Endothelial cell of umbilical vein (primary cell): ENCODE results near the gene RPS5. TPM values are rescaled to one million over a fixed set of nuclear protein-coding genes. Genes with fewer than 3 reads are reported as not detected.

Source experiments
- BruUV-seq: library from RNA; stranded (reverse); fragments of 400-500 nt; replicated peaks from 2 replicates; lab custom pipeline; 2021; lab: Mats Ljungman, UMichigan
- CTCF ChIA-PET: fragments of 300-600, 350-600 bp; sonication (Branson Sonifier 250); formaldehyde crosslinking; loops from one replicate; lab custom pipeline; 2021; ENCODE audit warnings: antibody characterized with exemption, inconsistent platforms; lab: Charles Lee
- POLR2A ChIA-PET: fragments of 300-600, 350-600 bp; sonication (Branson Sonifier 250); formaldehyde crosslinking; loops from one replicate; lab custom pipeline; 2021; ENCODE audit warnings: antibody characterized with exemption, inconsistent platforms; lab: Charles Lee
- DNase-seq: peaks from one replicate; pipeline ENCODE4 v3.0.0-alpha.2; 2011; ENCODE audit warnings: low read depth, low spot score
- FAIRE-seq: peaks from 2 replicates; lab custom pipeline; 2011; peaks lifted over from hg19 to GRCh38; lab: Jason Lieb, UNC
- H2AFZ ChIP-seq: 2 replicates; pipeline ENCODE4 v1.6.0; 2012; ENCODE audit warnings: low read depth, low read length, control low read depth, inconsistent platforms
- H3K27ac ChIP-seq: 2 replicates; pipeline ENCODE4 v1.5.1; 2011; ENCODE audit warnings: low read depth, mild to moderate bottlenecking, control low read depth, low read length, moderate library complexity; ENCODE audit not compliant: insufficient read depth
- H3K27me3 ChIP-seq, 2 experiments: 2 replicates each; pipeline versions ENCODE4 v1.6.0 to v1.6.1; 2011; ENCODE audit warnings: low read length in 2 of 2, mixed read lengths in 1 of 2; ENCODE audit not compliant: control insufficient read depth in 2 of 2, insufficient read depth in 2 of 2
- H3K36me3 ChIP-seq, 2 experiments: 2 replicates in 1 of 2; 3 replicates in 1 of 2; pipeline ENCODE4 v1.5.1; 2011; ENCODE audit warnings: low read length in 2 of 2, mild to moderate bottlenecking in 1 of 2, moderate library complexity in 1 of 2; ENCODE audit not compliant: control insufficient read depth in 2 of 2, insufficient read depth in 2 of 2; ENCODE audit errors: extremely low read depth in 1 of 2
- H3K4me1 ChIP-seq: 3 replicates; pipeline ENCODE4 v1.5.1; 2011; ENCODE audit warnings: mild to moderate bottlenecking, low read length; ENCODE audit not compliant: control insufficient read depth, insufficient read depth; ENCODE audit errors: extremely low read depth
- H3K4me2 ChIP-seq: 2 replicates; pipeline ENCODE4 v1.6.1; 2011; ENCODE audit warnings: low read length, control low read depth, mixed read lengths; ENCODE audit not compliant: insufficient read depth
- H3K4me3 ChIP-seq, 3 experiments: fragments of 200-600 bp in 1 of 3; sonication (generic), shearing (Covaris generic) in 1 of 3; replicated peaks in 1 of 3; 2 replicates each; pipeline ENCODE4 v1.5.1; 2011 to 2016; ENCODE audit warnings: control low read depth in 3 of 3, low read length in 3 of 3, mild to moderate bottlenecking in 2 of 3, inconsistent platforms in 1 of 3, low read depth in 1 of 3, moderate library complexity in 1 of 3; ENCODE audit not compliant: insufficient read depth in 1 of 3
- H3K79me2 ChIP-seq: 2 replicates; pipeline ENCODE4 v1.6.0; 2012; ENCODE audit warnings: low read length, inconsistent platforms; ENCODE audit not compliant: control insufficient read depth, insufficient read depth
- H3K9ac ChIP-seq: replicated peaks from 2 replicates; pipeline ENCODE3; 2011; ENCODE audit warnings: low read length, control low read depth; ENCODE audit not compliant: insufficient read depth; ENCODE audit errors: extremely low read depth
- H3K9me1 ChIP-seq: replicated peaks from 3 replicates; pipeline ENCODE4 v1.6.0; 2011; ENCODE audit warnings: mild to moderate bottlenecking, low read length; ENCODE audit not compliant: control insufficient read depth, insufficient read depth; ENCODE audit errors: extremely low read depth
- H3K9me3 ChIP-seq: replicated peaks from 2 replicates; pipeline ENCODE4 v1.5.1; 2012; ENCODE audit warnings: low read length, inconsistent platforms; ENCODE audit not compliant: control insufficient read depth, insufficient read depth
- H4K20me1 ChIP-seq: replicated peaks from 2 replicates; pipeline ENCODE3; 2011; ENCODE audit warnings: mild to moderate bottlenecking, low read length; ENCODE audit not compliant: control insufficient read depth, insufficient read depth; ENCODE audit errors: extremely low read depth
- CTCF ChIP-seq, 2 donors: IDR thresholded peaks; 1 replicate in 1 of 2; 2 replicates in 1 of 2; pipeline ENCODE4 v1.5.1; 2011; ENCODE audit warnings: low read length in 2 of 2, mild to moderate bottlenecking in 2 of 2, moderate library complexity in 2 of 2, control low read depth in 1 of 2, inconsistent platforms in 1 of 2, low read depth in 1 of 2; ENCODE audit not compliant: insufficient read depth in 1 of 2; ENCODE audit errors: extremely low read depth in 1 of 2
- EZH2 ChIP-seq: IDR thresholded peaks from 2 replicates; pipeline ENCODE4 v1.6.1; 2012; ENCODE audit warnings: borderline replicate concordance, low read depth, mild to moderate bottlenecking, moderate library complexity, low read length, inconsistent platforms; ENCODE audit not compliant: severe bottlenecking
- FOS ChIP-seq: IDR thresholded peaks from 2 replicates; pipeline ENCODE4 v1.6.1; 2011; ENCODE audit warnings: mild to moderate bottlenecking, low read length, moderate library complexity, borderline replicate concordance; ENCODE audit not compliant: insufficient read depth
- GATA2 ChIP-seq: IDR thresholded peaks from 2 replicates; pipeline ENCODE4 v1.7.0; 2011; ENCODE audit warnings: low read depth, mild to moderate bottlenecking, moderate library complexity, mixed read lengths, low read length; ENCODE audit not compliant: insufficient read length, insufficient read depth
- JUN ChIP-seq: IDR thresholded peaks from 2 replicates; pipeline ENCODE4 v1.6.1; 2011; ENCODE audit warnings: borderline replicate concordance, low read depth; ENCODE audit not compliant: insufficient read length, insufficient read depth
- MAX ChIP-seq: IDR thresholded peaks from 2 replicates; pipeline ENCODE4 v1.6.1; 2011; ENCODE audit not compliant: insufficient read depth, insufficient read length
- MYC ChIP-seq: IDR thresholded peaks from one replicate; pipeline ENCODE4 v1.6.1; 2011; ENCODE audit warnings: mild to moderate bottlenecking, low read depth, low read length
- POLR2A ChIP-seq: IDR thresholded peaks from 2 replicates; pipeline ENCODE4 v1.6.1; 2012; ENCODE audit warnings: low read depth, mild to moderate bottlenecking, control low read depth, low read length
- POLR2AphosphoS5 ChIP-seq: IDR thresholded peaks from 2 replicates; pipeline ENCODE4 v1.6.1; 2012; ENCODE audit warnings: low read depth, mild to moderate bottlenecking, control low read depth, low read length, moderate library complexity; ENCODE audit not compliant: insufficient read depth
- dilution Hi-C: fragments of 300-500 bp; cut with MboI; formaldehyde crosslinking; loops from one replicate; pipeline ENCODE4 v1.15.0; 2019; ENCODE audit warnings: low sequenced_read_pairs; ENCODE audit not compliant: extremely low pct_ligation_motif_present
- intact Hi-C: fragments of 100-400 bp; cut with micrococcal nuclease; formaldehyde crosslinking; loops from one replicate; pipeline ENCODE4 v1.10.0; 2022
- polyA plus RNA-seq, 4 experiments: library from polyadenylated mRNA; depleted of rRNA in 3 of 4; stranded (reverse) in 3 of 4; unstranded in 1 of 4; fragments of >200 nt; gene quantifications; 2 replicates each; pipeline versions ENCODE4 v1.2.1 to v1.2.3, GENCODE V29; 2011 to 2012; ENCODE audit warnings: missing spikeins in 1 of 4
- total RNA-seq: library from RNA; stranded (reverse); gene quantifications from 2 replicates; pipeline ENCODE4 v1.2.3, GENCODE V29; 2021

RPS5 gene
- total and polyA plus RNA-seq, 2 donors (not counting 3 experiments of a cell fraction or from before 2014, with no cell fraction given), result 993 to 3,430 TPM

GRCh38 chr19:58396691-58397532, 9.8 kb downstream of the RPS5 start:
- no peaks in the 10 kb centered on the region for H3K9me1 ChIP-seq
- H3K4me1 ChIP-seq, result peaks cover 8% of the 10 kb centered on the region
- H3K27ac ChIP-seq, result no peak overlapping the region
- intact Hi-C loops (no loop called here), dilution Hi-C loops (no loop called here)
- POLR2A ChIA-PET, result no interaction called here
- BruUV-seq, result no TSS peak
- no peak overlapping the region for H3K4me2 ChIP-seq
- no peak overlapping the region for H3K4me3 ChIP-seq
- no peaks in the 10 kb centered on the region for H4K20me1 ChIP-seq
- no peaks in the 10 kb centered on the region for H3K9me3 ChIP-seq
- no peak overlapping the region for H2AFZ ChIP-seq
- H3K27me3 ChIP-seq, result no peaks in the 10 kb centered on the region
- CTCF ChIA-PET, result no interaction called here
- peaks cover 3% of the 10 kb centered on the region for H3K79me2 ChIP-seq
- TF ChIP-seq FOS (no peak), EZH2 (no peak), MAX (no peak), POLR2A (no peak), MYC (no peak), CTCF (IDR thresholded peaks at IDR 0.05; ENCODE audit: extremely low read depth in 1 of 2, insufficient read depth in 1 of 2, low read depth in 1 of 2, low read length in 2 of 2) (no peak), GATA2 (no peak), JUN (no peak), POLR2AphosphoS5 (no peak)
- FAIRE-seq (no peak), DNase-seq (no peak)
- H3K36me3 ChIP-seq, result peaks cover 6 to 21% of the 10 kb centered on the region in 2 experiments
- no peak overlapping the region for H3K9ac ChIP-seq
